Activated CD8-positive, alpha-beta memory T cell treated with anti-CD3 and anti-CD28 coated beads, Interleukin-2, amount 10 ng/mL, durations not matched to agents 7 days and 5 days (primary cell): Measurements from ENCODE around the gene TRAM2. TPM values are rescaled to one million over a fixed set of nuclear protein-coding genes. Genes with fewer than 3 reads are reported as not detected.

Source experiments
- ATAC-seq: fragments of 150-1000 bp; cut with Tn5 transposase; one replicate; pipeline ENCODE4 v1.10.0; 2021; ENCODE audit warnings: moderate library complexity
- CTCF ChIA-PET: fragments of 350-600 bp; sonication (Branson Sonifier 250); formaldehyde crosslinking; loops from one replicate; lab custom pipeline; 2021; ENCODE audit warnings: antibody characterized with exemption; lab: Charles Lee
- DNase-seq: peaks from one replicate; pipeline ENCODE4 v3.0.0-alpha.2; 2020
- H3K27ac Mint-ChIP-seq: one replicate; pipeline ENCODE4 v1.8.0; 2021; ENCODE audit warnings: mild to moderate bottlenecking, mixed read lengths
- H3K27me3 Mint-ChIP-seq: one replicate; pipeline ENCODE4 v1.8.0; 2021; ENCODE audit warnings: mixed read lengths
- H3K36me3 Mint-ChIP-seq: one replicate; pipeline ENCODE4 v1.8.0; 2021; ENCODE audit warnings: mild to moderate bottlenecking, mixed read lengths
- H3K4me1 Mint-ChIP-seq: one replicate; pipeline ENCODE4 v1.8.0; 2021; ENCODE audit warnings: mixed read lengths
- H3K4me3 Mint-ChIP-seq: one replicate; pipeline ENCODE4 v1.8.0; 2021; ENCODE audit warnings: mild to moderate bottlenecking, moderate library complexity, mixed read lengths
- H3K9me3 Mint-ChIP-seq: one replicate; pipeline ENCODE4 v1.8.0; 2022; ENCODE audit warnings: low read depth, mixed read lengths
- total RNA-seq, 2 experiments: library from RNA; stranded (reverse); gene quantifications; one replicate each; pipeline ENCODE4 v1.2.3, GENCODE V29; 2021

Gene TRAM2
- total RNA-seq, 2 experiments from 2014 or later, result 1.7 to 2.8 TPM

GRCh38 chr6:52523378-52524142, 53.3 kb downstream of the TRAM2 start:
- CTCF ChIA-PET, result no interaction called here
- Mint-ChIP-seq H3K4me3 (no peak overlapping the region), H3K27ac (no peak overlapping the region), H3K9me3 (no peaks in the 10 kb centered on the region), H3K4me1 (peaks cover 7% of the 10 kb centered on the region), H3K36me3 (no peaks in the 10 kb centered on the region), H3K27me3 (no peaks in the 10 kb centered on the region)
- DNase-seq, result no peak
- ATAC-seq, result no peak

GRCh38 chr6:52522655-52523054, 54.2 kb downstream of the TRAM2 start:
- CTCF ChIA-PET, result no interaction called here

GRCh38 chr6:52522151-52522626, 54.7 kb downstream of the TRAM2 start:
- no peak for ATAC-seq

More at GRCh38 chr6:52522655-52523054, 54.2 kb downstream of the TRAM2 start:
- ATAC-seq (no peak), DNase-seq (no peak)
- H3K4me3 Mint-ChIP-seq, result no peak overlapping the region
- H3K27me3 Mint-ChIP-seq, result no peaks in the 10 kb centered on the region
- no peaks in the 10 kb centered on the region for H3K9me3 Mint-ChIP-seq
- H3K4me1 Mint-ChIP-seq, result peaks cover 10% of the 10 kb centered on the region
- no peak overlapping the region for H3K27ac Mint-ChIP-seq
- no peaks in the 10 kb centered on the region for H3K36me3 Mint-ChIP-seq

GRCh38 chr6:52519618-52520017, 57.2 kb downstream of the TRAM2 start:
- no peak for ATAC-seq

More at GRCh38 chr6:52522151-52522626, 54.7 kb downstream of the TRAM2 start:
- Mint-ChIP-seq H3K27ac (no peak overlapping the region), H3K36me3 (no peaks in the 10 kb centered on the region), H3K4me3 (no peak overlapping the region), H3K9me3 (no peaks in the 10 kb centered on the region), H3K27me3 (no peaks in the 10 kb centered on the region), H3K4me1 (peaks cover 13% of the 10 kb centered on the region)
- no peak for DNase-seq
- CTCF ChIA-PET, result no interaction called here

GRCh38 chr6:52518279-52518945, 58.4 kb downstream of the TRAM2 start:
- Mint-ChIP-seq H3K36me3 (no peaks in the 10 kb centered on the region), H3K27ac (no peak overlapping the region), H3K9me3 (no peaks in the 10 kb centered on the region), H3K4me1 (peaks cover 33% of the 10 kb centered on the region), H3K4me3 (no peak overlapping the region), H3K27me3 (no peaks in the 10 kb centered on the region)
- ATAC-seq (no peak), DNase-seq (no peak)
- CTCF ChIA-PET, result no interaction called here

More at GRCh38 chr6:52519618-52520017, 57.2 kb downstream of the TRAM2 start:
- Mint-ChIP-seq H3K4me3 (no peak overlapping the region), H3K36me3 (no peaks in the 10 kb centered on the region), H3K4me1 (peaks cover 33% of the 10 kb centered on the region), H3K9me3 (no peaks in the 10 kb centered on the region), H3K27ac (no peak overlapping the region), H3K27me3 (no peaks in the 10 kb centered on the region)
- CTCF ChIA-PET, result no interaction called here
- DNase-seq, result no peak

- Mint-ChIP-seq H3K9me3 (no peaks in the 10 kb centered on the region), H3K27me3 (no peaks in the 10 kb centered on the region), H3K36me3 (no peaks in the 10 kb centered on the region), H3K27ac (no peak overlapping the region), H3K4me1 (peaks cover 31% of the 10 kb centered on the region), H3K4me3 (no peak overlapping the region)
- CTCF ChIA-PET, result no interaction called here
- ATAC-seq, result peak; percentile 82
- peak; percentile 64 for DNase-seq
Observed at GRCh38 chr6:52517502-52518278, 59.2 kb downstream of the TRAM2 start.

- Mint-ChIP-seq H3K27me3 (no peaks in the 10 kb centered on the region), H3K9me3 (no peaks in the 10 kb centered on the region), H3K27ac (no peak overlapping the region), H3K4me3 (no peak overlapping the region), H3K36me3 (no peaks in the 10 kb centered on the region), H3K4me1 (peaks cover 30% of the 10 kb centered on the region)
- CTCF ChIA-PET, result no interaction called here
- ATAC-seq, result no peak
- no peak for DNase-seq
Observed at GRCh38 chr6:52516943-52517342, 59.9 kb downstream of the TRAM2 start.

GRCh38 chr6:52516269-52516668, 60.6 kb downstream of the TRAM2 start:
- ATAC-seq (peak; percentile 47), DNase-seq (peak; percentile 48)
- Mint-ChIP-seq H3K27me3 (no peaks in the 10 kb centered on the region), H3K36me3 (no peaks in the 10 kb centered on the region), H3K9me3 (no peaks in the 10 kb centered on the region), H3K27ac (no peak overlapping the region), H3K4me1 (peaks cover 30% of the 10 kb centered on the region), H3K4me3 (no peak overlapping the region)
- CTCF ChIA-PET, result interaction anchor here (0.8 kb wide), 1 partner anchor 20 kb away, joined by 3 read pairs; no protein-coding TSS in a partner anchor

GRCh38 chr6:52515219-52515960, 61.5 kb downstream of the TRAM2 start:
- CTCF ChIA-PET, result interaction anchor here (0.7 to 1.2 kb wide), 3 partner anchors 14 to 61 kb away, joined by 3 to 4 read pairs (median 3); partner anchors contain the start of gene TRAM2
- Mint-ChIP-seq H3K27me3 (no peaks in the 10 kb centered on the region), H3K36me3 (no peaks in the 10 kb centered on the region), H3K4me1 (peaks cover 30% of the 10 kb centered on the region), H3K9me3 (no peaks in the 10 kb centered on the region), H3K27ac (no peak overlapping the region), H3K4me3 (no peak overlapping the region)
- DNase-seq (no peak), ATAC-seq (no peak)

- CTCF ChIA-PET, result interaction anchor here (1.2 kb wide), 1 partner anchor 15 kb away, joined by 4 read pairs; no protein-coding TSS in a partner anchor
- no peaks in the 10 kb centered on the region for H3K27me3 Mint-ChIP-seq
- H3K4me1 Mint-ChIP-seq, result peaks cover 30% of the 10 kb centered on the region
- no peak for DNase-seq
- no peak for ATAC-seq
- no peak overlapping the region for H3K27ac Mint-ChIP-seq
- no peaks in the 10 kb centered on the region for H3K36me3 Mint-ChIP-seq
- H3K4me3 Mint-ChIP-seq, result no peak overlapping the region
- H3K9me3 Mint-ChIP-seq, result no peaks in the 10 kb centered on the region
Observed at GRCh38 chr6:52514514-52514913, 62.3 kb downstream of the TRAM2 start.

GRCh38 chr6:52513896-52514295, 63.0 kb downstream of the TRAM2 start:
- Mint-ChIP-seq H3K4me1 (peaks cover 30% of the 10 kb centered on the region), H3K4me3 (no peak overlapping the region), H3K36me3 (no peaks in the 10 kb centered on the region), H3K27ac (no peak overlapping the region), H3K9me3 (no peaks in the 10 kb centered on the region), H3K27me3 (no peaks in the 10 kb centered on the region)
- DNase-seq, result no peak
- no peak for ATAC-seq
- CTCF ChIA-PET, result interaction anchor here (1.2 kb wide), 1 partner anchor 16 kb away, joined by 4 read pairs; no protein-coding TSS in a partner anchor

- Mint-ChIP-seq H3K4me1 (peaks cover 30% of the 10 kb centered on the region), H3K9me3 (no peaks in the 10 kb centered on the region), H3K4me3 (no peak overlapping the region), H3K27ac (no peak overlapping the region), H3K27me3 (no peaks in the 10 kb centered on the region), H3K36me3 (no peaks in the 10 kb centered on the region)
- ATAC-seq, result no peak
- CTCF ChIA-PET, result no interaction called here
- no peak for DNase-seq
Observed at GRCh38 chr6:52513464-52513863, 63.4 kb downstream of the TRAM2 start.
